Prostate gland (tissue), 2 donors: Measurements from ENCODE around the gene SBF2. TPM values are rescaled to one million over a fixed set of nuclear protein-coding genes. Genes with fewer than 3 reads are reported as not detected.
A peak's percentile ranks its signal among the peaks of the same experiment; 100 is the strongest.

Experiments
- DNase-seq: peaks from one replicate; pipeline ENCODE4 v3.0.0-alpha.2; 2019; ENCODE audit warnings: low spot score
- H3K27ac ChIP-seq, 2 donors: fragments of 200-600 bp; sonication (generic); 2 replicates each; pipeline ENCODE4 v1.5.1; 2017 to 2019
- H3K27me3 ChIP-seq: fragments of 200-600 bp; sonication (generic); replicated peaks from 2 replicates; pipeline ENCODE4 v1.5.1; 2019; ENCODE audit not compliant: insufficient read depth
- H3K36me3 ChIP-seq, 2 donors: fragments of 200-600 bp; sonication (generic); 1 replicate in 1 of 2; 2 replicates in 1 of 2; pipeline versions ENCODE4 v1.5.1 to v1.8.1; 2017 to 2019
- H3K4me1 ChIP-seq: fragments of 200-600 bp; sonication (generic); replicated peaks from 2 replicates; pipeline ENCODE4 v1.5.1; 2019
- H3K4me3 ChIP-seq, 2 donors: fragments of 200-600 bp; sonication (generic); 2 replicates each; pipeline ENCODE4 v1.5.1; 2017 to 2019
- H3K9me3 ChIP-seq: fragments of 200-600 bp; sonication (generic); 2 replicates; pipeline ENCODE4 v1.5.1; 2017
- CTCF ChIP-seq, 4 experiments: fragments of 200-600 bp in 2 of 4; fragments of 450-650 bp in 2 of 4; sonication (generic) in 2 of 4; IDR thresholded peaks; 1 replicate in 3 of 4; 2 replicates in 1 of 4; pipeline ENCODE4 v1.5.1; 2016 to 2019; ENCODE audit warnings: antibody characterized with exemption in 4 of 4, mild to moderate bottlenecking in 2 of 4, moderate library complexity in 2 of 4
- POLR2A ChIP-seq: fragments of 450-650 bp; IDR thresholded peaks from one replicate; pipeline ENCODE4 v1.6.1; 2016; ENCODE audit warnings: antibody characterized with exemption, mild to moderate bottlenecking
- POLR2AphosphoS5 ChIP-seq: sonication (generic); formaldehyde crosslinking; IDR thresholded peaks from one replicate; pipeline ENCODE4 v1.6.1; 2017; ENCODE audit warnings: antibody characterized with exemption
- WGBS: methylation state at CpG from one replicate; pipeline ENCODE4 v1.1.5; 2018; 5-methylcytosine and 5-hydroxymethylcytosine counted together
- intact Hi-C: fragments of 100-400 bp; cut with DNase I; formaldehyde crosslinking; loops from one replicate; pipeline ENCODE4 v1.14.2; 2022
- total RNA-seq, 2 donors: library from RNA; depleted of rRNA; stranded (reverse); fragments of >200 nt; gene quantifications; one replicate each; pipeline ENCODE4 v1.1.0, GENCODE V29; 2016

SBF2 gene
- total RNA-seq, 2 donors from 2014 or later: 35.9 to 56.7 TPM

- intact Hi-C loops: no loop called here
- Histone ChIP-seq H3K27me3 (no peaks in the 10 kb centered on the region), H3K4me3 (no peak overlapping the region), H3K27ac (no peak overlapping the region), H3K36me3 (no peaks in the 10 kb centered on the region), H3K9me3 (no peaks in the 10 kb centered on the region), H3K4me1 (no peaks in the 10 kb centered on the region)
- no peak for TF ChIP-seq POLR2A
- no peak for DNase-seq
- 75% methylated on average over 2 of the region's 2 CpGs for WGBS
These were observed 102.0 kb downstream of the SBF2 start for GRCh38 chr11:10192036-10192435.

DNA sequence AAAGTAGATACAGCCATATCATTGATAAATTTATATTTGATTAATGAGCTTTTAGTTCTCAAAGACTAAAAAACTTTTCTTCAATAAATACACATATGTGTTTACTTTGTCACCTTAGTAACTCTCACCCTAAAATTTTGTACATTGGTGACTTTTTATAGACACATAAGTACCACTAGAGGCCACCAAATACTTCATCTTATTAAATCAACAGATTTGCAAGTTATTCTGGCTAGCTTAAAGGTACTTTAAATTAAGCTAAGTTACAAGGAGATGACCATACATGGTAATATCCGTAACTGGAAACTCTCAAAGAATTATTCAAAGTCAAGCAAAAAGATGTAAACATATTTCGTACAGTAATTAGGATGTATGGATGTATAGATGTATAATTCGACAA lies 112.2 kb downstream of the SBF2 start:
- Histone ChIP-seq H3K27ac (no peak overlapping the region), H3K36me3 (no peaks in the 10 kb centered on the region), H3K4me3 (no peak overlapping the region), H3K4me1 (no peaks in the 10 kb centered on the region), H3K9me3 (no peaks in the 10 kb centered on the region), H3K27me3 (no peaks in the 10 kb centered on the region)
- WGBS: 98% methylated on average over 3 of the region's 3 CpGs
- no peak for TF ChIP-seq POLR2A
- no peak for TF ChIP-seq POLR2AphosphoS5
- peak in 1 of 4 experiments; percentile 27 for TF ChIP-seq CTCF (IDR thresholded peaks at IDR 0.05)
- intact Hi-C loops: no loop called here
- DNase-seq: no peak

GRCh38 chr11:10164621-10165020 lies 129.4 kb downstream of the SBF2 start:
- intact Hi-C loops: no loop called here
- Histone ChIP-seq H3K27me3 (no peaks in the 10 kb centered on the region), H3K27ac (no peak overlapping the region), H3K4me1 (no peaks in the 10 kb centered on the region), H3K9me3 (no peaks in the 10 kb centered on the region), H3K4me3 (no peak overlapping the region), H3K36me3 (no peaks in the 10 kb centered on the region)
- TF ChIP-seq CTCF (IDR thresholded peaks at IDR 0.05) (no peak), POLR2A (no peak), POLR2AphosphoS5 (no peak)
- no peak for DNase-seq

- Histone ChIP-seq H3K4me1 (no peaks in the 10 kb centered on the region), H3K4me3 (no peak overlapping the region), H3K9me3 (no peaks in the 10 kb centered on the region), H3K36me3 (no peaks in the 10 kb centered on the region), H3K27ac (no peak overlapping the region), H3K27me3 (no peaks in the 10 kb centered on the region)
- intact Hi-C loops: no loop called here
- DNase-seq: no peak
- no peak for TF ChIP-seq CTCF (IDR thresholded peaks at IDR 0.05)
- no peak for TF ChIP-seq POLR2AphosphoS5
- no peak for TF ChIP-seq POLR2A
- 88% methylated on average over 2 of the region's 2 CpGs for WGBS
These were observed 131.8 kb downstream of the SBF2 start for GRCh38 chr11:10162222-10162621.

- H3K27ac ChIP-seq: no peak overlapping the region
- no peaks in the 10 kb centered on the region for H3K4me1 ChIP-seq
- no peak overlapping the region for H3K4me3 ChIP-seq
- no peaks in the 10 kb centered on the region for H3K36me3 ChIP-seq
- no peaks in the 10 kb centered on the region for H3K9me3 ChIP-seq
- no peaks in the 10 kb centered on the region for H3K27me3 ChIP-seq
- intact Hi-C loops: no loop called here
- no peak for TF ChIP-seq CTCF (IDR thresholded peaks at IDR 0.05)
- no peak for TF ChIP-seq POLR2A
- TF ChIP-seq POLR2AphosphoS5: no peak
- DNase-seq: no peak
- 97% methylated on average over 2 of the region's 2 CpGs for WGBS
These were observed 133.7 kb downstream of the SBF2 start for GRCh38 chr11:10160350-10160749.

- intact Hi-C loops: no loop called here
- H3K27ac ChIP-seq: no peak overlapping the region
- TF ChIP-seq POLR2AphosphoS5 (no peak), POLR2A (no peak), CTCF (IDR thresholded peaks at IDR 0.05) (no peak)
- no peaks in the 10 kb centered on the region for H3K27me3 ChIP-seq
- no peaks in the 10 kb centered on the region for H3K4me1 ChIP-seq
- no peak overlapping the region for H3K4me3 ChIP-seq
- DNase-seq: no peak
- no peaks in the 10 kb centered on the region for H3K9me3 ChIP-seq
- H3K36me3 ChIP-seq: no peaks in the 10 kb centered on the region
These were observed 135.6 kb downstream of the SBF2 start for GRCh38 chr11:10158461-10158860.
